ENCODE data around the gene TXNRD1. TPM values are rescaled to one million over a fixed set of nuclear protein-coding genes. Genes with fewer than 3 reads are reported as not detected.

TXNRD1 gene
- total RNA-seq, 1 donor from 2014 or later = 176 TPM

- Mint-ChIP-seq H3K36me3 (ENCODE audit: low read depth, unreplicated experiment) (peaks cover 3% of the 10 kb centered on the region), H3K4me3 (ENCODE audit: unreplicated experiment) (no peak overlapping the region), H3K4me1 (ENCODE audit: low read depth, unreplicated experiment) (peaks cover 21% of the 10 kb centered on the region), H3K27ac (ENCODE audit: unreplicated experiment) (no peak overlapping the region), H3K9me3 (ENCODE audit: unreplicated experiment) (peaks cover 7% of the 10 kb centered on the region), H3K27me3 (ENCODE audit: low read depth, unreplicated experiment) (no peaks in the 10 kb centered on the region)
- Histone ChIP-seq H2AFZ (ENCODE audit: low read depth, low read length) (no peak overlapping the region), H4K20me1 (ENCODE audit: insufficient read depth, low read length) (no peaks in the 10 kb centered on the region), H3K9ac (ENCODE audit: low read length) (no peak overlapping the region), H3K4me1 (ENCODE audit: insufficient read depth, low read length) (peaks cover 22% of the 10 kb centered on the region), H3K9me3 (ENCODE audit: insufficient read depth, low read depth, low read length) (peaks cover 4% of the 10 kb centered on the region), H3K36me3 (ENCODE audit: insufficient read depth, low read length) (no peaks in the 10 kb centered on the region), H3K79me2 (ENCODE audit: insufficient read depth, low read length) (no peaks in the 10 kb centered on the region), H3K4me2 (ENCODE audit: low read length) (peak overlapping the region; percentile 44), H3K27me3 (ENCODE audit: insufficient read depth, low read length) (no peaks in the 10 kb centered on the region), H3K4me3 (ENCODE audit: insufficient read depth, low read depth, low read length) (no peak overlapping the region), H3K27ac (ENCODE audit: low read depth, low read length) (no peak overlapping the region)
- FAIRE-seq (no peak), DNase-seq (ENCODE audit: low read depth) (no peak)
- TF ChIP-seq, protein P1, sequence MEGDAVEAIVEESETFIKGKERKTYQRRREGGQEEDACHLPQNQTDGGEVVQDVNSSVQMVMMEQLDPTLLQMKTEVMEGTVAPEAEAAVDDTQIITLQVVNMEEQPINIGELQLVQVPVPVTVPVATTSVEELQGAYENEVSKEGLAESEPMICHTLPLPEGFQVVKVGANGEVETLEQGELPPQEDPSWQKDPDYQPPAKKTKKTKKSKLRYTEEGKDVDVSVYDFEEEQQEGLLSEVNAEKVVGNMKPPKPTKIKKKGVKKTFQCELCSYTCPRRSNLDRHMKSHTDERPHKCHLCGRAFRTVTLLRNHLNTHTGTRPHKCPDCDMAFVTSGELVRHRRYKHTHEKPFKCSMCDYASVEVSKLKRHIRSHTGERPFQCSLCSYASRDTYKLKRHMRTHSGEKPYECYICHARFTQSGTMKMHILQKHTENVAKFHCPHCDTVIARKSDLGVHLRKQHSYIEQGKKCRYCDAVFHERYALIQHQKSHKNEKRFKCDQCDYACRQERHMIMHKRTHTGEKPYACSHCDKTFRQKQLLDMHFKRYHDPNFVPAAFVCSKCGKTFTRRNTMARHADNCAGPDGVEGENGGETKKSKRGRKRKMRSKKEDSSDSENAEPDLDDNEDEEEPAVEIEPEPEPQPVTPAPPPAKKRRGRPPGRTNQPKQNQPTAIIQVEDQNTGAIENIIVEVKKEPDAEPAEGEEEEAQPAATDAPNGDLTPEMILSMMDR (IDR thresholded peaks at IDR 0.05; ENCODE audit: insufficient read depth, low read depth, low read length) = no peak
- no peak for TF ChIP-seq EZH2 (IDR thresholded peaks at IDR 0.05; ENCODE audit: insufficient read depth, low read length)
These were observed 156.6 kb downstream of the TXNRD1 start for GRCh38 chr12:104372061-104372720.

GRCh38 chr12:104372721-104373335, 157.2 kb downstream of the TXNRD1 start:
- no peak overlapping the region for H3K27ac ChIP-seq (ENCODE audit: low read depth, low read length)
- Mint-ChIP-seq H3K27me3 (ENCODE audit: low read depth, unreplicated experiment) (no peaks in the 10 kb centered on the region), H3K36me3 (ENCODE audit: low read depth, unreplicated experiment) (peaks cover 3% of the 10 kb centered on the region), H3K4me3 (ENCODE audit: unreplicated experiment) (no peak overlapping the region), H3K9me3 (ENCODE audit: unreplicated experiment) (peaks cover 7% of the 10 kb centered on the region), H3K4me1 (ENCODE audit: low read depth, unreplicated experiment) (peaks cover 28% of the 10 kb centered on the region), H3K27ac (ENCODE audit: unreplicated experiment) (no peak overlapping the region)
- no peak overlapping the region for H3K9ac ChIP-seq (ENCODE audit: low read length)
- H3K79me2 ChIP-seq (ENCODE audit: insufficient read depth, low read length) = no peaks in the 10 kb centered on the region
- H3K9me3 ChIP-seq (ENCODE audit: insufficient read depth, low read depth, low read length) = peaks cover 4% of the 10 kb centered on the region
- peaks cover 24% of the 10 kb centered on the region for H3K4me1 ChIP-seq (ENCODE audit: insufficient read depth, low read length)
- no peak overlapping the region for H2AFZ ChIP-seq (ENCODE audit: low read depth, low read length)
- FAIRE-seq (no peak), DNase-seq (ENCODE audit: low read depth) (no peak)
- TF ChIP-seq EZH2 (IDR thresholded peaks at IDR 0.05; ENCODE audit: insufficient read depth, low read length) = no peak
- TF ChIP-seq, protein P1 (IDR thresholded peaks at IDR 0.05; ENCODE audit: insufficient read depth, low read depth, low read length) = no peak
- no peaks in the 10 kb centered on the region for H3K27me3 ChIP-seq (ENCODE audit: insufficient read depth, low read length)
- no peak overlapping the region for H3K4me3 ChIP-seq (ENCODE audit: insufficient read depth, low read depth, low read length)
- H4K20me1 ChIP-seq (ENCODE audit: insufficient read depth, low read length) = no peaks in the 10 kb centered on the region
- no peak overlapping the region for H3K4me2 ChIP-seq (ENCODE audit: low read length)
- H3K36me3 ChIP-seq (ENCODE audit: insufficient read depth, low read length) = no peaks in the 10 kb centered on the region

- peaks cover 24% of the 10 kb centered on the region for H3K4me1 ChIP-seq (ENCODE audit: insufficient read depth, low read length)
- H2AFZ ChIP-seq (ENCODE audit: low read depth, low read length) = no peak overlapping the region
- no peak overlapping the region for H3K4me2 ChIP-seq (ENCODE audit: low read length)
- FAIRE-seq (no peak), DNase-seq (ENCODE audit: low read depth) (no peak)
- H3K9me3 ChIP-seq (ENCODE audit: insufficient read depth, low read depth, low read length) = peaks cover 4% of the 10 kb centered on the region
- no peaks in the 10 kb centered on the region for H3K79me2 ChIP-seq (ENCODE audit: insufficient read depth, low read length)
- H3K9ac ChIP-seq (ENCODE audit: low read length) = no peak overlapping the region
- Mint-ChIP-seq H3K27me3 (ENCODE audit: low read depth, unreplicated experiment) (no peaks in the 10 kb centered on the region), H3K9me3 (ENCODE audit: unreplicated experiment) (peaks cover 4% of the 10 kb centered on the region), H3K36me3 (ENCODE audit: low read depth, unreplicated experiment) (peaks cover 2% of the 10 kb centered on the region), H3K4me1 (ENCODE audit: low read depth, unreplicated experiment) (peaks cover 28% of the 10 kb centered on the region), H3K4me3 (ENCODE audit: unreplicated experiment) (no peak overlapping the region), H3K27ac (ENCODE audit: unreplicated experiment) (no peak overlapping the region)
- H3K27me3 ChIP-seq (ENCODE audit: insufficient read depth, low read length) = no peaks in the 10 kb centered on the region
- TF ChIP-seq EZH2 (IDR thresholded peaks at IDR 0.05; ENCODE audit: insufficient read depth, low read length) = no peak
- TF ChIP-seq, protein P1 (IDR thresholded peaks at IDR 0.05; ENCODE audit: insufficient read depth, low read depth, low read length) = no peak
- no peak overlapping the region for H3K27ac ChIP-seq (ENCODE audit: low read depth, low read length)
- no peaks in the 10 kb centered on the region for H3K36me3 ChIP-seq (ENCODE audit: insufficient read depth, low read length)
- H4K20me1 ChIP-seq (ENCODE audit: insufficient read depth, low read length) = no peaks in the 10 kb centered on the region
- H3K4me3 ChIP-seq (ENCODE audit: insufficient read depth, low read depth, low read length) = no peak overlapping the region
These were observed 158.5 kb downstream of the TXNRD1 start for GRCh38 chr12:104374071-104374470.

All from astrocyte (in vitro differentiated cells and primary cell).